Stimulated activated CD8-positive, alpha-beta memory T cell treated with anti-CD3 and anti-CD28 coated beads, Interleukin-7, amount 100 ng/mL, for 1 hour (primary cell): ENCODE measurements around the gene REXO1.
"Not testable (repeated sequence)": the region's sequence is repeated elsewhere in the genome, so short reads cannot be mapped to it uniquely, and the experiment has no call there.

Source experiments
- DNase-seq, 2 donors: peaks; one replicate each; pipeline ENCODE4 v3.0.0-alpha.2; 2020; ENCODE audit warnings: low read depth in 2 of 2

The REXO1 gene

DNA sequence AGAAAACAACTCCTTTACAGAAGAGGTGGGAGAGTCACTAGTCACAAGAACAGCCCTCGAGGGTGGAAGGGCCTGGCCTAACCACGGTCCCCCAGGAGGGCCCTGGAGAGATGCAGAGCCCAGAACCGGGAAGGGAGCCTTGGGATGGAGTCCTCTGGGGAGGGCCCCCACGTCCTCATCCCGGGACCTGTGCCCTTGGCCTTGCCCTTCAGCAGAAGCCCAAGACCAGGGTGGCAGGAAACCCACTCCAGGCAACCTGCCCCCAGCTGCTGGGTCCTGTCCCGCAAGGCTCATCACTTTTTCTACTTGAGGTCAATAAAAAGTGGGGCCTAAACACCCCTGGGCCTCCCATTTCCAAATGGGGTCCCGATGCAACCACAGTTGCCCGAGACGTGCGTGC is 33.9 kb downstream of the REXO1 start:
- DNase-seq: no peak

DNA sequence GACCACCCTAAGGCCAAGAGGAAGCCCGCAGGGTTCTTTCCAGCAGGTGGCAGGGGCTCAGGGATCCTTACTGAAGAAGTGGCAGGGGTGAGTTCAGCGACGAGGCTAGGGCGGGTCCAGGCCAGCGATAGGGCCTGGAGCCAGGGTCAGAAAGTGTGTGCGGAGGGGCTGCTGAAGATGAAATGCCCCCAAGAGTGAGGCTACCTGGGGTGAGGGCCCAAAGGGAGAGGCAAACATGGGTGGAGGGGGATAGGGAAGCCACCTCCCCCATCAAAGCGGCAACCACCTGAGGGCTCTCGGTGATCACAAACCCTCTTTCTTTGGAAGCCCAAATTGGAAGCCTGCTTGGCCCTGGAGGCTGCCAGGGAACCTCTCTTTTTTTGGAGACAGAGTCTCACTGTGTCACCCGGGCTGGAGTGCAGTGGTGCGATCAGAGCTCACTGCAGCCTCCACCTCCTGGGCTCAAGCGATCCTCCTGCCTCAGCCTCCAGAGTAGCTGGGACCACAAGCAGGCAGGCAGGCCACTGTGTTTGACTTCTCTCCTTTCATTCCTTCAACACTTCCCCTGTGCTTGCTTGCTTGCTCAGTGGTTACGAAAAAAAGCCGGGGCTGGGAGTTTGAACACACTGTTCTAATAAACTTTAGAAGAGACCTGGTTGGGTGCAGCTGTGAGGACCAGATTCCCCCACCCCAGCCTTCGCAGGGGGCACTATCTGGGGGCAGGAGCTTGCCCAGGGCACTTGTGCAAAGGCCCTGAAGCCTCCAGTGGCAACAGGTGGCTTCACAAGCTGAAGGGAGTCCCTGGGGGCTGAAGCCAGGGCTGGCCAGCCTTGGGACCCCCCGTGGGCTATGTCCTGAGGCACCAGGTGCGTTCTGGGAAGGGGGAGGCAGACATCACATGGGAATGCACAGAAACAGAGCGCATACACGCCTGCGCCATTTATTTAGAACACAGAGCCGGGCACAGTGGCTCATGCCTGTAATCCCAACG is 34.8 kb downstream of the REXO1 start:
- no peak for DNase-seq

GRCh38 chr19:1812426-1813191 is 35.7 kb downstream of the REXO1 start:
- peak; percentile 47 to 67 for DNase-seq

- DNase-seq: no peak
Measured at GRCh38 chr19:1811942-1812425, 36.3 kb downstream of the REXO1 start, which contains the start of gene ATP8B3. Gene ATP8B3, minus strand, starts transcription at chr19:1812276. Its CDS starts 540 bp downstream, at chr19:1811736.

DNA sequence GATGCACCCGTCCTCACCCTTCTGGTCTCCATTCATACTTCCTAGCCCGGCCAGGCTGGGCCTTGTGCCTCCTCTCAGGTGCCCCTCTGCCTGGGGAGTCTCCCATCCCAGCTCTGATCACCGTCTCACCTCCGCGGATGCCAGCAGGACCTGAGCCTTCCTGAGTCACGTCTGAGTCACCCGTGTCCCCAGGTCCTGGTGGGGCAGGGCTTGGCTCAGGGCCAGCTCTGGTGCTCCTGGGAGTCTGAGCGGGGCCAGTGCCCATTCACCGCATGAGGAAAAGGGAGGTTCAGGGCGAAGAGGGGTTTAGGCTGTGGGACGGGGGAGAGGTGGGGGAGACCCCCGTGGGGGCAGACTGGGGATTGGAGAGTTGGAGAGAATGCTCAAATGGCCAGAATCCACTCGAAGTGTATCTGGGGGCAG is 36.8 kb downstream of the REXO1 start:
- DNase-seq: peak in 1 of 2 donors; percentile 14

DNA sequence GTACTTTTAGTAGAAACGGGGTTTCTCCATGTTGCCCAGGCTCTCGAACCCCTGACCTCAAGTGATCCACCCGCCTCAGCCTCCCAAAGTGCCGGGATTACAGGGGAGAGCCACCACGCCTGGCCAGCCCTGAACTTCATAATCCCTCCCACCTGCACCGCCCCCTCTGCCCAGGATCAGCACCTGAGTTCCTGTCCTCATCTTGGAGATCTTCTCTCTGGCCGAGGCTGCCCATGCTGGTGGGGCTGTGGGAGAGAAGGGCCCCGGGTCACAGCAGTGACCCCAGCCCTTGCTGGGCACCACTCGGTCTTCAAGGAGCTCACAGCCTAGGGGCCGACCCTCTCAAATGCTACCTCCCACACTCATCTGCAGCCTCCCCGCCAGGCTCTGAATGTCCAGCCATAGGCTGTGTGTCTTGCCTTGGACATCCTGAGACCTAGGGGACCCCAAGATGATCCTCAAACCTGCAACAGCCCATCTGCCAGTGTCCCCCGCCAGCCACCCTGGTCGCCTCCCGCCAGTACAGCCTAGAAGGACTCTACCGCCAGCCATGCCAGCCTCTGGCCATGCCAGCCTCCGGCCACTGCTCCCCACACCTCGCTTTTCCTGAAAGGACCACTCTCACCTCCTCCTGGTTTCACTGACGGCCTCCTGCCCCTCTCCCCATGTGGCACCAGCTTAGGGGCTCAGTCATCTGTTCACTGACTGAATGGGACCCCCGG is 37.7 kb downstream of the REXO1 start:
- no peak for DNase-seq

GRCh38 chr19:1809678-1810077 is 38.6 kb downstream of the REXO1 start:
- no peak for DNase-seq

GRCh38 chr19:1808395-1808731 is 39.9 kb downstream of the REXO1 start:
- no peak for DNase-seq

DNA sequence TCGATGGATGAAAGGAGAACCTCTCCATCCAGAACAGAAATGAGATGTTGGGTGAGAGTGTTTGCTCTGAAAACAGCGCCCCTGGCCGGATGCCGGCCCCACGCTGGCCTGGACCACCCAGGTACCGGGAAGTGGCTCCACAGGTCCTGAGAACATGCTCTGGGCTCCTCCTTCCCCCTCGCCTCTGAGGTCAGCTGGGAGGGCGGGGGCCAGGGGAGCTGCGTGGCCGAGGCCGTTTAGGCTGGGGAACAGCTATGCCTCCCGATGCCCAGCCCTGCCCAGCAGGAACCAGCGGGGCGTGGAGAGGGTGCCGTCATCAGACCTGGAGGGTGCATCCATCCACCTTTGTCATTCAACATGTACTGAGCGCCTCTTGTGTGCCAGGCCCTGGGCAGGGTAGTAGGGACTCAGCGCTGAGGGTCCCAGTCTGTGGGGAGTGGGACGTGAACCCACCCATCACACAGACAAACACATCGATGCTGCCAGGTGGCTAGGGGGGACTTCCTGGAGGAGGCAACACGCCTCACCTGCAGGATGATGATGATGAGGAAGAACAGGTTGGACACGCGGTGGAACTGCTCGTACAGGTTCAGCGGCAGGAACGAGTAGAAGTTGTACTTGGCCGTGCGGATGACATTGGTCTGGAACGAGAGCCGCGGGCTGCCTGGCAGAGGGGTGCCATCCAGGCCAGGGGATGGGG is 40.4 kb downstream of the REXO1 start:
- no peak for DNase-seq

DNA sequence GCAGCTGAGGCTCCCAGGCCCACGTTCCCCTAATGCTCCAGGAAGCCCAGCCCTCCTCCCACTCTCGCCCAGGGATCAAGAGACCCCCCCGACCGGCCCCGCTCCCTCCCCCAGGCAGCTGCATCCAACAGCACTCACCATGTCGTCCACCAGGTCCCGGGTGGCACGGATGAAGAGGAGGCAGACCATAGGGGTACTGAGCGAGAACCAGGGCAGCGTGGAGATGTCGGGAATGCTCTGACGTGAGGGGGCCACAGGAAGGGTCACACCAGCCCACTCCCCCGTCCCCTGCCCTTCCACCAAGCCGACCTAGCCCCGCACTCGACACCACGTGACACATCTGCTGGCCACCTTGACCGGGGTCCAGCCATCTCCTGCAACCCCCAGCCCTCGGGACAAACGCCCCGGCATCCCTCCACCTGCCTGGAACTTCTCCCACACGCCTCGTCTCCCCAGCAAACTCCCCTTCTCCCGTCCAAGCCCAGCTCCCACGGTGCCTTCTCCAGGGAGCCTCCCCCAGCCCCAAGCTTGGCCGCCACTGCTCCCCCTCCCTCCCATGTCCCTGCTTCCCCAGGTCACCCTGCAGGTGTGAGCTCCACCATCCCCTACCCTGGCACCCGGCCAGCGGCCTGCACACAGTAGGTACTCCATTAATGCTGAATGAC is 41.1 kb downstream of the REXO1 start:
- DNase-seq: no peak

- DNase-seq: no peak
Measured at GRCh38 chr19:1806184-1807029, 41.9 kb downstream of the REXO1 start.

DNA sequence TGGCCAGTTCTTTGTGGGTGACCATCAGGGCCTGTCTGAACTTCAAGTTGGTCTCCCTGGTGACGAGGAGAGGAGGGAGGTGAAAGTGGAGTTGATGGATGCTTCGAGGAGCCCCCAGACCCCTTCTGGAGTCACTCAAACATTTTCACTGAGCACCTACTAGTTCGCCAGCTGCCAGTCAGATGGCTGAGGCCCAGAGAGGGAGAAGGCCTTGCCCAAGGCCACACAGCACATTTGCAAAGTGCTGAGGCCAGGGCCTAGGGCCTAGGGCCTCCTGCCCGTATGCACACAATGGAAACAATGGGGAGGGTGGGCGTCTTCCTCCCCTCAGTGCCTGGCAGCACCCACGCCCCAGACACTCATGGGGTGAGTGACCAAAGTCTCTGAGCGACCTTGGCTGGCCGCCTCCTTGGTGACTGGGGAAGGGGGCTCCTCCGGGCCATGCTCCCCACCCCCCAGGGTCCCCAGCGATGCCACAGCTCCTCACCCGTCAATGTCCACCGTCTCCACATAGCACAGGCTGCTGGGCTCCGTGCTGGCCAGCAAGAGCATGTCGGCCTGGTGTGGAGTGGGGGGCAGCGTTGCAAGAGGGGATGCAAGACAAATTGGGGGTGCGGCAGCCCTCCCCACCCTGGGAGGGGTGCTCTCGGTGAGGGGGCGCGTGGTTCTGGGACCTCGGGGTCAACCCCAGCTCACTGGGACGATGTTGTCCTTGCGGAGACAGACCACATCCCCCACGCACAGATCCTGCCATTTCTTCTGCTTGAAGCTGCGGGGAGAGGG is 42.7 kb downstream of the REXO1 start:
- no peak for DNase-seq

GRCh38 chr19:1804858-1805257 is 43.4 kb downstream of the REXO1 start:
- DNase-seq: no peak

DNA sequence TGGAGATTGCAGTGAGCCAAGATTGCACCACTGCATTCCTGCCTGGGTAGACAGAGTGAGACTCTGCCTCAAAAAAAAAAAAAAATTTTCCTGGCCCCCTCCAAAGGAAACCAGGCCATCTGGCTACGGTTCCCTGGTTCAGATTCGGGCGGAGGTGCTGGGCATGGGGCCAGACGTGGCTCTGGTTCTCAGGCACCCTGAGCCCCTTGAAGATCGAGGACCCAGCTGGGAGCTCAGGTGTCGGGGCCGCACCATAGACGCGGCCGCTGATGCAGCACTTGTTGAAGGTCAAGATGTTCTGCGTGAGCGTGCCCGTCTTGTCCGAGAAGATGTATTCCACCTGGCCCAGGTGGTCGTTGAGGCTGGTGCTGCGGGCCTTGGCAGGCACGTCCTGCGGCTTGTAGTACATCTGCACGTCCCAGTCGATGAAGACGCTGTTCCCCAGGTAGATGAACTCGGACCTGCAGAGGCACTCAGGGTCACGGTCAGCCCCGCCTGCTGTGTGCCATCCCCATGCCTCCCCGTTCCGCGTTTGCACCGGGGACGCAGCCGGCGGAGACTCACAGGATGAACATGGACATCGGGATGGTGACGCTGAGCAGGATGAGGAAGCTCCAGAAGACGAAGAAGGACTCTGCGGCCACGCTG is 48.5 kb downstream of the REXO1 start:
- no peak for DNase-seq

GRCh38 chr19:1797313-1797712 is 51.0 kb downstream of the REXO1 start:
- DNase-seq: not testable (repeated sequence)

GRCh38 chr19:1796395-1797142 is 51.7 kb downstream of the REXO1 start:
- no peak for DNase-seq

DNA sequence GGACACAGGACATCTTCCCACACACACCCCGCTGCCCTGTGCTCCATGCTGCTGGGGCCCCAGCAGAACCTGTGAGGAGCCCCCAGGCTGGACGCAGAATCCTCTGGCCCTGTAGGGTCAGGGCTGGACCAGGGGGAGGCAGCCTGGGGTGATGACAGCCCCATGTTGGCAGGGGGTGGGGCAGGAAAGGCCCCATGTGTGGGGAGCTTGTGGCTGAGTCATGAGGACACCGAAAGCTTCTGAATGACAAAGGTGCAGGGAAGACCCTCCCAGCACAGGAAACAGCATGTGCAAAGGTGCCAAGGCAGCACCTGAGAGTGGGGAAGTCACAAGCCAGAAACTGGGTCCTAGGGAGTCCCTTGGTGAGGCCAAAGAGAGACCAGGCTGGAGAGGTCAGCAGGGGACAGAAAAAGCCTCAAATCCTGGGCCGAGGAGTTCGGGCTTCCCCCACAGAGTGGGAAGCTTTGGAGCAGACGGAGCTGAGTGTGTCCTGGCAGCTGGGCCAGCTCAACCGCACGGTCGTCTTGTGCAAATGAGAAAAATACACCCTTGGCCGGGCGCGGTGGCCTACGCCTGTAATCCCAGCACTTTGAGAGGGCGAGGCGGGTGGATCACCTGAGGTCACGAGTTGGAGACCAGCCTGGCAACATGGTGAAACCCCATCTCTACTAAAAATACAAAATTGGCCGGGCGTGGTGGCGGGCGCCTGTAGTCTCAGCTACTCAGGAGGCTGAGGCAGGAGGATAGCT is 53.7 kb downstream of the REXO1 start:
- DNase-seq: no peak
